GM15510 (cell line): Measurements from ENCODE around the gene FOXL1.

ENCODE experiments used
- POLR2A ChIP-seq: IDR thresholded peaks from 3 replicates; pipeline ENCODE4 v1.6.1; 2011; ENCODE audit warnings: borderline replicate concordance; ENCODE audit not compliant: insufficient read length; ENCODE audit errors: extremely low read depth

The FOXL1 gene

DNA sequence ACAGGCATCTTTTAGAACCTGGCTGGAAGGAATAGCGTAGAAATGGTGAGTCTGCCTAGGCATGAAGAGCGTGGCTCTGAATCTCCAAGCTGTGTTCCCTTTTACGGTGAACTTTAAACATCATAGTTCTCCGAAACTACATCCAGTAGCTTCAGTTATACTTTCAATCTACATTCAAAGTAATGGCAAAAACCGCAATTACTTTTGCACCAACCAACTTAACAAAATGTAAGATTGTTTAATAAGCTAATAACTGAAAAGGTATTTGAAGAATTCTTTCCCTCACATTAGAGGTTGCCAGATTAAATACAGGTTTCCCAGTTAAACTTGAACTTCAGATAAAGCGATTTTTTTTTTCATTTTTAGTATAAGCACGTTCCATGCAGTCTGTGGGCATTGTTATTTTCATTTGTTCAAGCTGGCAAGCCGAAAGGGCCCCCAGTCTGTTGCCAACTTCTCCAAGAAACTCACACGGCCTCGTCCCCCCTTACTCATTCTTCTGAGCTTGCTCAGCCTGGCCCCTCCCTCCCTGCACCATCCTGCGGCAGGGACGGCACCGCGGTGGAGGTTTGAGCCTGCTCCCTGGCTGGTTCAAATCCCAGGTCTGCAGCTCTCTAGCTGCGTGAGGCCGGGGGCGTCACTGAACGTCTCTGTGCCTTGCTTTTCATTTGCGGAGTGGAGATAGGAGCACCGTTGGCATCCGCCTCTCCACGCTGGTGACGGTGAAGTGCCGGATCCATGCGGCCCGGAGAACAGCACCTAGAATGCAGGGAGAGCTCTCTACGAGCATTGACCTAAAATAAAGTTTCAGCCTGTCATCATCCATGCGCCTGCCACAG lies 19.8 kb upstream of the FOXL1 start:
- TF ChIP-seq POLR2A: no peak

DNA sequence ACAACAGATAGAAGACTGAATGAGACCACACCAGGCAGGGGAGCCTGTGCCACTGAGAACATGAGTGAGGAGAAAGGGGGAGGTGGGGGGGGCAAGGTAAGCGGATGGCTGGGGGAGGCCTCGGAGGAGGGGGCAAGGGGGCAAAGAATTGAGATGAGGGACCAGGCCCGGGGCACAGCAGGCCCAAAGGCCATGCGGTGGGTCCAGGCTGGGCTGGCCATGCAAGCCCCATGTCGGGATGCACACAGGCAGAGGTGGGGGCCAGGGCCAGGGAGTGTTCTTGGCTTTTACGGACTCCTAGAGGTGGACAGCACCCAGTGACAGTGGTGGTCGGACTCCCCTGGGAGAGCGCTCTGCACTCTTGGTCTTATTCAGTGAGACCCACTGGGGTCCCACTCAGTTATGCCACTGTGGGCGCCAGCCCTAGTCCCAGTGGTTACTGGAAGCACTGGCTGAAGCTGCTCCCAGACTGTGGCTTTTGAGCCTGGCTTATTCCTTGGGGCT lies 18.5 kb upstream of the FOXL1 start:
- TF ChIP-seq POLR2A: no peak

DNA sequence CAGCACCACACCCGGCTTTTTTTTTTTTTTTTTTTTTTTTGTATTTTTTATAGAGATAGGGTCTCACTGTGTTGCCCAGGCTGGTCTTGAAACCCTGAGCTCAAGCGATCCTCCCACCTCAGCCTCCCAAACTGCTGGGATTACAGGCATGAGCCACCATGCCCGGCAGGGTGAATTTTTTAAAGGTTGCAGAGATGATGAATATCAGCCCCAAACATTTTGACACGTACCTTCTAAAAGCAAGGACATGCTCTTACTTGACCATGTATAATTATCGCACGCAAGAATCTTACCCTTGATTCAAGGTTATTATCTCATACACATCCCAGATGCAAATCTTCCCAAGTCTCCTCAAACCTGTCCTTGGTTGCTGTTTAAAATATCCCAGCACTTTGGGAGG lies 16.0 kb upstream of the FOXL1 start:
- TF ChIP-seq POLR2A: no peak

DNA sequence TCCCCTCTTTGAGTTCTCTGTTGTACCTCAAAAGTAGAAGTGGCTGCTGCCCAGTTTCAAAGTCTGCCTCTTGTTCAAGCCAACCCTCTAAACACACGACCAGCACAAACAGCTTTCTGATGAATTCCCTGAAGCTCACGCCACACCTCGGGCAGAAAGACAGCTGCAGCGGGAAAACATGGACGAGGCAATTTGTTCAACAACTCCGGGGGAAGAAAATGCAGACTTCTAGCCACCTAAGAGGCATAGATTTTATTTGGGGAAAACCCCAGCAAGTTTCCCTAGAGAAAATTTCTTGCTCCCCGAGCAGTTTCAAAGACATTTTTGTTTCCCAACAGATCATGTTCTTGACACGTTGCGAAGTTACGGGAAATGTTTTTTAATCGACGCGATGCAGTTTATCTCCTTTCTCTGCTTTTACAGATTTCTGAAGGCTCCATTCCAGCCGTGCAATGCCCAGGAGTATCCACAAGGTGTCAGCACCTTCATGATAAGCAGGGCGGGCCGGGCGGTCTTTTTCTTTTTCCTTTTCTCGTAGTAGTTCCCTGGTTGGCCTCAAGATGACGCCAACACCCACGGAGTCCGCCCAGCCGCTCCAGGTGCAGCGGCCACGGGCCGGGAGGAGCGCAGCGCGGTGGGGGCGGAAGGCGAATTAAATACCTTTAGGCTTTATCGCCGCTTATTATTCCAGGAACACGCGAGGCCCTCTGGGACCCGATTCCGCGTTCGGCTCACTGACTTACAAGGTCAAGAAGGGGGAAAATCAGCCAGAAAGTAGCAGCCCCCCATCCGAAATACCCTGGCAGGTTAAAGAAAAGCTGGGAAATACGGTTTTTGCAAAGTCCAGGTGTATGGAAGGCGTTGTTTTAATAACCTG lies 14.6 kb upstream of the FOXL1 start:
- no peak for TF ChIP-seq POLR2A

DNA sequence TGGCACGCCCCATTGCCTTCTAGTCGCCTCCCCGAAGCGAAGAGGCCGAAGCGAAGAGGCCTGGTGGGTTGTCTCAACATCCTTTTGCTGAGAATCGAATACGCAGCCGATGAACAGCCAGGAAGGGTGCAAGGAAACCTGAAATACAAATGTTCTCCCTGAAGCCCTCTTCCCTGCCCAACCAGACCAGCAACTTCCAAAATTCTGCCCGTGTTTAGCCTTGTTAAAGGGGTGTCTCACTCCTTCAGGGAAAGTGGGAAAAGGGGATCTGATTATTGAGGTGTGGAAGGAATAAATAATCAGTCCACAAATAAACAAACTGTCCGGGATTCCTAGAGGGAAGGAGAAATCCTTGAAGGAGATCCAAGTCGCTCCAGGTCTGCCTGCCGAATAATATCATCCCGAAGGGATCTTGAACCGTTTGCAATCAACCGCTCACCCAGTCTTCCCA lies 13.1 kb upstream of the FOXL1 start:
- TF ChIP-seq POLR2A: no peak

DNA sequence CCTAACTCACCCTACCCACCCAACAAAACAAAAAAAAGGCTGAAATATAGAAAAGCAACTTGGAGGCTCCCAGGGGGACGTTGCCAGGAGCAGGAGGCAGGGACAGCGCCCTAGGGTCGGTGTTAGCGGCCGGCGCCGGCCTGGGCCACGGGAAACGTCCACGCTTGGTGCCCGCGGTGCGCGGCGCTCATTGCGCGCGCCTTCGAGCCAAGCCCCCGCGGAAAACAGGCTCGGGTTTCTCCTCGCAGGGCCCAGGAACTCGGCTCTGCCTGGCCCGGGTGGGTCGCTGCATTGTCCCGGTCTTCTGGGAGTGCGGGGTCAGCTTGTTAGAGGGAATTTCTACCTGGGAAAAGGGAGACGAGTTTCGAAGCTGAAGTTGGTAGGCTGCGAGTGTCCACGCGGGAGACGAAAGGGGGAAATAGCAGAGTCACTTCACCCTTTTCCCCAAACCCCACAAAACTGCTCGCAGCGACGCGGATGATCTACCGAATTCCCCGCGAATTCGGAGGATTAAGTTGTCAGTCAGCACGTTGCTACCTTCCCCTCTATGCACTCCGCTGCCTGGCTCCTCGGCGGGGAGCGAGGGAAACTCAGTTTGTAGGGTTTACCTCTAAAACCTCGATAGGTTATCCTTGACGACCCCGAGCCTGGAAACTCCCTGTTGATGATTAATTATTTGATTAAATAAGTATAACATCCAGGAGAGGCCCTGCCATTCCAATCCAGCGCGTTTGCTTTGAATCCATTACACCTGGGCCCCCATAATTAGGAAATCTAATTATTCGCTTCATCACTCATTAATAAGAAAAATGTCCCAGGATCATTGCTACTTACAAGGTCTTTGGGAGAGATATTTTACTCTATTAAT lies 12.5 kb upstream of the FOXL1 start:
- no peak for TF ChIP-seq POLR2A

DNA sequence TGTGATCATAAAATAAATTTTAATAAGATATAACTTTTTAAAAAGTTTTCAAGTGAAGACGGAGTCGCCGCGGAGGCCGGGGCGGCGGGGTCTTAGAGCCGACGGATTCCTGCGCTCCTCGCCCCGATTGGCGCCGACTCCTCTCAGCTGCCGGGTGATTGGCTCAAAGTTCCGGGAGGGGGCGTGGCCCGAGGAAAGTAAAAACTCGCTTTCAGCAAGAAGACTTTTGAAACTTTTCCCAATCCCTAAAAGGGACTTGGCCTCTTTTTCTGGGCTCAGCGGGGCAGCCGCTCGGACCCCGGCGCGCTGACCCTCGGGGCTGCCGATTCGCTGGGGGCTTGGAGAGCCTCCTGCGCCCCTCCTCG lies 11.8 kb upstream of the FOXL1 start, which contains the start of gene FOXC2:
TSS of gene FOXC2 (plus strand) at position 229 of the 365 bp plus-strand sequence. CDS start 507 bp downstream, outside the sequence.
- no peak for TF ChIP-seq POLR2A

DNA sequence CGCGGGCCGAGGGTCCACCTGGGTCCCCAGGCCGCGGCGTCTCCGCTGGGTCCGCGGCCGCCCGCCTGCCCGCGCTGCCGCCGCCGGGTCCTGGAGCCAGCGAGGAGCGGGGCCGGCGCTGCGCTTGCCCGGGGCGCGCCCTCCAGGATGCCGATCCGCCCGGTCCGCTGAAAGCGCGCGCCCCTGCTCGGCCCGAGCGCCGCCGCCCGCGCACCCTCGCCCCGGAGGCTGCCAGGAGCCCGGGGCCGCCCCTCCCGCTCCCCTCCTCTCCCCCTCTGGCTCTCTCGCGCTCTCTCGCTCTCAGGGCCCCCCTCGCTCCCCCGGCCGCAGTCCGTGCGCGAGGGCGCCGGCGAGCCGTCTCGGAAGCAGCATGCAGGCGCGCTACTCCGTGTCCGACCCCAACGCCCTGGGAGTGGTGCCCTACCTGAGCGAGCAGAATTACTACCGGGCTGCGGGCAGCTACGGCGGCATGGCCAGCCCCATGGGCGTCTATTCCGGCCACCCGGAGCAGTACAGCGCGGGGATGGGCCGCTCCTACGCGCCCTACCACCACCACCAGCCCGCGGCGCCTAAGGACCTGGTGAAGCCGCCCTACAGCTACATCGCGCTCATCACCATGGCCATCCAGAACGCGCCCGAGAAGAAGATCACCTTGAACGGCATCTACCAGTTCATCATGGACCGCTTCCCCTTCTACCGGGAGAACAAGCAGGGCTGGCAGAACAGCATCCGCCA lies 11.2 kb upstream of the FOXL1 start:
- no peak for TF ChIP-seq POLR2A

DNA sequence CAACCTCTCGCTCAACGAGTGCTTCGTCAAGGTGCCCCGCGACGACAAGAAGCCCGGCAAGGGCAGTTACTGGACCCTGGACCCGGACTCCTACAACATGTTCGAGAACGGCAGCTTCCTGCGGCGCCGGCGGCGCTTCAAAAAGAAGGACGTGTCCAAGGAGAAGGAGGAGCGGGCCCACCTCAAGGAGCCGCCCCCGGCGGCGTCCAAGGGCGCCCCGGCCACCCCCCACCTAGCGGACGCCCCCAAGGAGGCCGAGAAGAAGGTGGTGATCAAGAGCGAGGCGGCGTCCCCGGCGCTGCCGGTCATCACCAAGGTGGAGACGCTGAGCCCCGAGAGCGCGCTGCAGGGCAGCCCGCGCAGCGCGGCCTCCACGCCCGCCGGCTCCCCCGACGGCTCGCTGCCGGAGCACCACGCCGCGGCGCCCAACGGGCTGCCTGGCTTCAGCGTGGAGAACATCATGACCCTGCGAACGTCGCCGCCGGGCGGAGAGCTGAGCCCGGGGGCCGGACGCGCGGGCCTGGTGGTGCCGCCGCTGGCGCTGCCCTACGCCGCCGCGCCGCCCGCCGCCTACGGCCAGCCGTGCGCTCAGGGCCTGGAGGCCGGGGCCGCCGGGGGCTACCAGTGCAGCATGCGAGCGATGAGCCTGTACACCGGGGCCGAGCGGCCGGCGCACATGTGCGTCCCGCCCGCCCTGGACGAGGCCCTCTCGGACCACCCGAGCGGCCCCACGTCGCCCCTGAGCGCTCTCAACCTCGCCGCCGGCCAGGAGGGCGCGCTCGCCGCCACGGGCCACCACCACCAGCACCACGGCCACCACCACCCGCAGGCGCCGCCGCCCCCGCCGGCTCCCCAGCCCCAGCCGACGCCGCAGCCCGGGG lies 10.4 kb upstream of the FOXL1 start:
- no peak for TF ChIP-seq POLR2A

DNA sequence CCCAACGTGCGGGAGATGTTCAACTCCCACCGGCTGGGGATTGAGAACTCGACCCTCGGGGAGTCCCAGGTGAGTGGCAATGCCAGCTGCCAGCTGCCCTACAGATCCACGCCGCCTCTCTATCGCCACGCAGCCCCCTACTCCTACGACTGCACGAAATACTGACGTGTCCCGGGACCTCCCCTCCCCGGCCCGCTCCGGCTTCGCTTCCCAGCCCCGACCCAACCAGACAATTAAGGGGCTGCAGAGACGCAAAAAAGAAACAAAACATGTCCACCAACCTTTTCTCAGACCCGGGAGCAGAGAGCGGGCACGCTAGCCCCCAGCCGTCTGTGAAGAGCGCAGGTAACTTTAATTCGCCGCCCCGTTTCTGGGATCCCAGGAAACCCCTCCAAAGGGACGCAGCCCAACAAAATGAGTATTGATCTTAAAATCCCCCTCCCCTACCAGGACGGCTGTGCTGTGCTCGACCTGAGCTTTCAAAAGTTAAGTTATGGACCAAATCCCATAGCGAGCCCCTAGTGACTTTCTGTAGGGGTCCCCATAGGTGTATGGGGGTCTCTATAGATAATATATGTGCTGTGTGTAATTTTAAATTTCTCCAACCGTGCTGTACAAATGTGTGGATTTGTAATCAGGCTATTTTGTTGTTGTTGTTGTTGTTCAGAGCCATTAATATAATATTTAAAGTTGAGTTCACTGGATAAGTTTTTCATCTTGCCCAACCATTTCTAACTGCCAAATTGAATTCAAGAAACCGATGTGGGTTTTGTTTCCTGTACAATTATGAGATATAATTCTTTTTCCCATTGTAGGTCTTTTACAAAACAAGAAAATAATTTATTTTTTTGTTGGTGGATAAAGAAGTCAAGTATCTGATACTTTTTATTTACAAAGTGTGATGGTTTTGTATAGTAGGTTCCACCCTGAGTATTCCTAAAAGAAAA lies 9.4 kb upstream of the FOXL1 start:
- no peak for TF ChIP-seq POLR2A

DNA sequence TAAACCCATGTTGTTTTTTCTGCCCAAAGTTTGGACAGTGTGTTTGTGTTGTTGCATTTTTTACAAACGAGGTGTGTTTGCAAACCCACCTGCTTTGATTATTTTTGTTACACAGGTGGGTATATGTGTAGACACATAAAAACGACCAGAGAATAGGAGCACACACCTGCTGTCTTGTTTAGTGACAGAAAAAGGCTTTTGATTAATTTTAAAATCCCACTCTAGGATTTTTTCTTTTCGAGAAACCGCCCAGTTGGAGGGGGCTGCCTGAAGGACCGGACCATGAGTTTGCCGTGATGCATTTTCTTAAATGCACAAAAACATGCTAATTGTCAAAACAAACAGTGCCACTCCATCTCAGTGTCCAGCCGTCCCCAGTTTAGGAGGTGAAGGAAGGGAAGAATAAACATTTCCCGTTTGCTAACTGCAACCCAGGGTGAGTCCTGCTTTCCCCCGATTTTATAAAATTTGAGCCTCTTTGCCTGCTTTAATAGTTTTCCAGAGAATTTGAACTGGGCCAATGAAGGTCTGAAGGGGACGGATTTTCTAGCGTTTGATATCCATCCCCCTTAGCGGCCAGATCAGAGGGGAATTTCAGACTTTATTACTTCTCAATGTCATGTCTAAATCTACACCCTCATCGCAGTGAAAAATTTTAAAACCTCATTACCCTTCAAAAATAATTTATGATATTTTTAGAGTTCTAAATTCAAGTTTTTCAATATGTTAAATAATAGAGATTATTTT lies 8.5 kb upstream of the FOXL1 start:
- TF ChIP-seq POLR2A: no peak
